ENCODE results near the gene EML6. TPM values are rescaled to one million over a fixed set of nuclear protein-coding genes. Genes with fewer than 3 reads are reported as not detected.
"Not testable (repeated sequence)": the region's sequence is repeated elsewhere in the genome, so short reads cannot be mapped to it uniquely, and the experiment has no call there.

EML6 gene
- polyA plus RNA-seq, 3 donors, result 0.22 to 0.85 (median 0.74) TPM

- 80 to 91% (median 83%) methylated on average over 7 of the region's 7 CpGs for WGBS, 3 donors
Measured at GRCh38 chr2:54859997-54860701, 136.7 kb downstream of the EML6 start.

GRCh38 chr2:54862229-54862628 is 138.8 kb downstream of the EML6 start:
- no peak overlapping the region for H3K27ac ChIP-seq (ENCODE audit: low read depth, low read length)
- WGBS, 3 donors, result 94 to 99% (median 97%) methylated on average over 4 of the region's 4 CpGs

More at GRCh38 chr2:54859997-54860701, 136.7 kb downstream of the EML6 start:
- H3K27ac ChIP-seq (ENCODE audit: low read depth, low read length), result no peak overlapping the region

- WGBS, 3 donors, result 89 to 95% (median 95%) methylated on average over 2 of the region's 2 CpGs
- no peak overlapping the region for H3K27ac ChIP-seq (ENCODE audit: low read depth, low read length)
Measured at GRCh38 chr2:54862742-54863141, 139.3 kb downstream of the EML6 start.

GRCh38 chr2:54863660-54864059 is 140.2 kb downstream of the EML6 start:
- H3K27ac ChIP-seq (ENCODE audit: low read depth, low read length), result no peak overlapping the region
- 73 to 75% (median 75%) methylated on average over 5 of the region's 5 CpGs for WGBS, 3 donors

- WGBS, 3 donors, result 40 to 78% (median 66%) methylated on average over 1 of the region's 1 CpG
Measured at GRCh38 chr2:54864096-54864495, 140.6 kb downstream of the EML6 start.

GRCh38 chr2:54864727-54865126 is 141.3 kb downstream of the EML6 start:
- 69 to 82% (median 81%) methylated on average over 5 of the region's 5 CpGs for WGBS, 3 donors
- H3K27ac ChIP-seq (ENCODE audit: low read depth, low read length), result no peak overlapping the region

More at GRCh38 chr2:54864096-54864495, 140.6 kb downstream of the EML6 start:
- H3K27ac ChIP-seq (ENCODE audit: low read depth, low read length), result no peak overlapping the region

GRCh38 chr2:54866179-54866578 is 142.7 kb downstream of the EML6 start:
- 79 to 84% (median 82%) methylated on average over 2 of the region's 2 CpGs for WGBS, 3 donors

GRCh38 chr2:54866868-54867267 is 143.4 kb downstream of the EML6 start:
- H3K27ac ChIP-seq (ENCODE audit: low read depth, low read length), result no peak overlapping the region
- WGBS, 3 donors, result 64 to 71% (median 67%) methylated on average over 5 of the region's 5 CpGs

More at GRCh38 chr2:54866179-54866578, 142.7 kb downstream of the EML6 start:
- H3K27ac ChIP-seq (ENCODE audit: low read depth, low read length), result no peak overlapping the region

GRCh38 chr2:54867457-54867856 is 144.0 kb downstream of the EML6 start:
- H3K27ac ChIP-seq (ENCODE audit: low read depth, low read length), result no peak overlapping the region
- WGBS, 3 donors, result 83 to 89% (median 86%) methylated on average over 2 of the region's 2 CpGs

GRCh38 chr2:54871457-54872107 is 148.1 kb downstream of the EML6 start:
- H3K27ac ChIP-seq (ENCODE audit: low read depth, low read length), result no peak overlapping the region
- WGBS, 3 donors, result 85 to 93% (median 93%) methylated on average over 13 of the region's 13 CpGs

- no peak overlapping the region for H3K27ac ChIP-seq (ENCODE audit: low read depth, low read length)
- 77 to 87% (median 83%) methylated on average over 3 of the region's 3 CpGs for WGBS, 3 donors
Measured at GRCh38 chr2:54872780-54873179, 149.3 kb downstream of the EML6 start.

- H3K27ac ChIP-seq (ENCODE audit: low read depth, low read length), result not testable (repeated sequence)
- WGBS, 3 donors, result 60 to 95% (median 92%) methylated on average over 3 of the region's 3 CpGs
Measured at GRCh38 chr2:54873236-54873635, 149.8 kb downstream of the EML6 start.

GRCh38 chr2:54876764-54877163 is 153.3 kb downstream of the EML6 start:
- no peak overlapping the region for H3K27ac ChIP-seq (ENCODE audit: low read depth, low read length)
- 92 to 100% (median 93%) methylated on average over 1 of the region's 1 CpG for WGBS, 3 donors

GRCh38 chr2:54878182-54878581 is 154.7 kb downstream of the EML6 start:
- 76 to 87% (median 84%) methylated on average over 4 of the region's 4 CpGs for WGBS, 3 donors
- H3K27ac ChIP-seq (ENCODE audit: low read depth, low read length), result no peak overlapping the region

GRCh38 chr2:54879032-54879431 is 155.6 kb downstream of the EML6 start:
- 90 to 95% (median 93%) methylated on average over 5 of the region's 5 CpGs for WGBS, 3 donors
- no peak overlapping the region for H3K27ac ChIP-seq (ENCODE audit: low read depth, low read length)

GRCh38 chr2:54879598-54880332 is 156.3 kb downstream of the EML6 start:
- 64 to 71% (median 69%) methylated on average over 14 of the region's 14 CpGs for WGBS, 3 donors
- no peak overlapping the region for H3K27ac ChIP-seq (ENCODE audit: low read depth, low read length)

GRCh38 chr2:54880428-54880827 is 157.0 kb downstream of the EML6 start:
- WGBS, 3 donors, result 27 to 73% (median 31%) methylated on average over 1 of the region's 1 CpG
- H3K27ac ChIP-seq (ENCODE audit: low read depth, low read length), result no peak overlapping the region

GRCh38 chr2:54881759-54882158 is 158.3 kb downstream of the EML6 start:
- no peak overlapping the region for H3K27ac ChIP-seq (ENCODE audit: low read depth, low read length)
- 75 to 85% (median 79%) methylated on average over 4 of the region's 4 CpGs for WGBS, 3 donors

- no peak overlapping the region for H3K27ac ChIP-seq (ENCODE audit: low read depth, low read length)
- WGBS, 3 donors, result 85 to 95% (median 94%) methylated on average over 3 of the region's 3 CpGs
Measured at GRCh38 chr2:54885891-54886290, 162.4 kb downstream of the EML6 start.
